ENCODE measurements around the gene CALCOCO1.
"Not testable (repeated sequence)": the region's sequence is repeated elsewhere in the genome, so short reads cannot be mapped to it uniquely, and the experiment has no call there.

The CALCOCO1 gene

GRCh38 chr12:53764615-53765014 is 37.4 kb upstream of the CALCOCO1 start:
- Histone ChIP-seq H3K27ac (ENCODE audit: low read depth, low read length) (no peak overlapping the region), H3K4me1 (ENCODE audit: control insufficient read depth, low read length) (no peaks in the 10 kb centered on the region), H3K36me3 (ENCODE audit: control insufficient read depth, low read length) (peaks cover 9% of the 10 kb centered on the region), H3K9me2 (replicated peaks; ENCODE audit: control insufficient read depth, low read length) (no peaks in the 10 kb centered on the region), H3K9me3 (ENCODE audit: control insufficient read depth, insufficient read depth, low read length) (no peaks in the 10 kb centered on the region), H3K4me3 (ENCODE audit: low read length) (no peak overlapping the region), H3K27me3 (ENCODE audit: control insufficient read depth, low read length) (no peaks in the 10 kb centered on the region), H4K20me1 (ENCODE audit: control insufficient read depth, insufficient read depth, low read depth, low read length) (no peaks in the 10 kb centered on the region; the same call in 1 of the 2 replicates), H3F3A (ENCODE audit: control insufficient read depth, insufficient read depth) (no peaks in the 10 kb centered on the region), H3K79me2 (ENCODE audit: control insufficient read depth, low read length) (peaks cover 8% of the 10 kb centered on the region), H3K4me2 (ENCODE audit: low read length) (no peak overlapping the region)
- TF ChIP-seq CTCF (IDR thresholded peaks at IDR 0.05; ENCODE audit: low read depth, low read length, poor library complexity, severe bottlenecking) (no peak), EZH2phosphoT487 (IDR thresholded peaks at IDR 0.05; ENCODE audit: borderline replicate concordance, low read length) (no peak)

GRCh38 chr12:53762793-53763192 is 35.5 kb upstream of the CALCOCO1 start:
- Histone ChIP-seq H3K79me2 (ENCODE audit: control insufficient read depth, low read length) (peaks cover 26% of the 10 kb centered on the region), H3K36me3 (ENCODE audit: control insufficient read depth, low read length) (peaks cover 15% of the 10 kb centered on the region), H3K4me1 (ENCODE audit: control insufficient read depth, low read length) (peaks cover 11% of the 10 kb centered on the region)
- not testable (repeated sequence) for H3K4me2 ChIP-seq (ENCODE audit: low read length); H3K27ac ChIP-seq (ENCODE audit: low read depth, low read length); H3F3A ChIP-seq (ENCODE audit: control insufficient read depth, insufficient read depth); H3K27me3 ChIP-seq (ENCODE audit: control insufficient read depth, low read length); H3K9me2 ChIP-seq (replicated peaks; ENCODE audit: control insufficient read depth, low read length); H3K9me3 ChIP-seq (ENCODE audit: control insufficient read depth, insufficient read depth, low read length); H3K4me3 ChIP-seq (ENCODE audit: low read length); H4K20me1 ChIP-seq (ENCODE audit: control insufficient read depth, insufficient read depth, low read depth, low read length)

- Histone ChIP-seq H3K4me3 (ENCODE audit: low read length) (no peak overlapping the region), H3K27me3 (ENCODE audit: control insufficient read depth, low read length) (no peaks in the 10 kb centered on the region), H3K9me2 (replicated peaks; ENCODE audit: control insufficient read depth, low read length) (no peaks in the 10 kb centered on the region), H3K79me2 (ENCODE audit: control insufficient read depth, low read length) (peaks cover 41% of the 10 kb centered on the region), H3F3A (ENCODE audit: control insufficient read depth, insufficient read depth) (peaks cover 5% of the 10 kb centered on the region), H3K27ac (ENCODE audit: low read depth, low read length) (no peak overlapping the region), H3K36me3 (ENCODE audit: control insufficient read depth, low read length) (peaks cover 15% of the 10 kb centered on the region), H3K4me1 (ENCODE audit: control insufficient read depth, low read length) (peaks cover 25% of the 10 kb centered on the region), H4K20me1 (ENCODE audit: control insufficient read depth, insufficient read depth, low read depth, low read length) (no peaks in the 10 kb centered on the region; the same call in 1 of the 2 replicates), H3K4me2 (ENCODE audit: low read length) (no peak overlapping the region), H3K9me3 (ENCODE audit: control insufficient read depth, insufficient read depth, low read length) (no peaks in the 10 kb centered on the region)
- TF ChIP-seq EZH2phosphoT487 (IDR thresholded peaks at IDR 0.05; ENCODE audit: borderline replicate concordance, low read length) (no peak), CTCF (IDR thresholded peaks at IDR 0.05; ENCODE audit: low read depth, low read length, poor library complexity, severe bottlenecking) (no peak)
These were observed 34.1 kb upstream of the CALCOCO1 start for GRCh38 chr12:53761306-53761705.

GRCh38 chr12:53759261-53759660 is 32.0 kb upstream of the CALCOCO1 start:
- H3K36me3 ChIP-seq (ENCODE audit: control insufficient read depth, low read length): peaks cover 19% of the 10 kb centered on the region
- H3K4me1 ChIP-seq (ENCODE audit: control insufficient read depth, low read length): peaks cover 42% of the 10 kb centered on the region
- H3K9me3 ChIP-seq (ENCODE audit: control insufficient read depth, insufficient read depth, low read length): no peaks in the 10 kb centered on the region
- H3K79me2 ChIP-seq (ENCODE audit: control insufficient read depth, low read length): peaks cover 61% of the 10 kb centered on the region
- no peak overlapping the region for H3K4me3 ChIP-seq (ENCODE audit: low read length)
- TF ChIP-seq EZH2phosphoT487 (IDR thresholded peaks at IDR 0.05; ENCODE audit: borderline replicate concordance, low read length) (no peak), CTCF (IDR thresholded peaks at IDR 0.05; ENCODE audit: low read depth, low read length, poor library complexity, severe bottlenecking) (no peak)
- no peaks in the 10 kb centered on the region for H3K27me3 ChIP-seq (ENCODE audit: control insufficient read depth, low read length)
- H3K9me2 ChIP-seq (replicated peaks; ENCODE audit: control insufficient read depth, low read length): no peaks in the 10 kb centered on the region
- H3F3A ChIP-seq (ENCODE audit: control insufficient read depth, insufficient read depth): peaks cover 18% of the 10 kb centered on the region
- H3K4me2 ChIP-seq (ENCODE audit: low read length): no peak overlapping the region; the same call in 1 of the 2 replicates
- no peaks in the 10 kb centered on the region; the same call in 1 of the 2 replicates for H4K20me1 ChIP-seq (ENCODE audit: control insufficient read depth, insufficient read depth, low read depth, low read length)
- no peak overlapping the region for H3K27ac ChIP-seq (ENCODE audit: low read depth, low read length)
